Activated CD4-positive, alpha-beta T cell treated with anti-CD3 and anti-CD28 coated beads, Interleukin-2, amount 10 ng/mL, durations not matched to agents 7 days and 5 days (primary cell): Measurements from ENCODE around the gene LDB2. TPM values are rescaled to one million over a fixed set of nuclear protein-coding genes. Genes with fewer than 3 reads are reported as not detected.

Experiments used
- CTCF ChIA-PET: fragments of 350-600 bp; sonication (Branson Sonifier 250); formaldehyde crosslinking; loops from one replicate; lab custom pipeline; 2021; ENCODE audit warnings: antibody characterized with exemption; lab: Charles Lee
- POLR2A ChIA-PET: fragments of 350-600 bp; sonication (Branson Sonifier 250); formaldehyde crosslinking; loops from one replicate; lab custom pipeline; 2021; ENCODE audit warnings: antibody characterized with exemption; lab: Charles Lee
- DNase-seq: peaks from one replicate; pipeline ENCODE4 v3.0.0-alpha.2; 2020
- H3K27ac Mint-ChIP-seq: one replicate; pipeline ENCODE4 v1.8.0; 2021; ENCODE audit warnings: mild to moderate bottlenecking, moderate library complexity, mixed read lengths
- H3K27me3 Mint-ChIP-seq: one replicate; pipeline ENCODE4 v1.8.0; 2021; ENCODE audit warnings: mixed read lengths
- H3K36me3 Mint-ChIP-seq: one replicate; pipeline ENCODE4 v1.8.0; 2021; ENCODE audit warnings: low read depth, mixed read lengths
- H3K4me1 Mint-ChIP-seq: one replicate; pipeline ENCODE4 v1.8.0; 2021; ENCODE audit warnings: mixed read lengths
- H3K4me3 Mint-ChIP-seq: one replicate; pipeline ENCODE4 v1.8.0; 2021; ENCODE audit warnings: mild to moderate bottlenecking, moderate library complexity, mixed read lengths
- H3K9me3 Mint-ChIP-seq: one replicate; pipeline ENCODE4 v1.8.0; 2021; ENCODE audit warnings: mixed read lengths
- total RNA-seq, 2 experiments: library from RNA; stranded (reverse); gene quantifications; one replicate each; pipeline ENCODE4 v1.2.3, GENCODE V29; 2021

Gene LDB2
- total RNA-seq, 2 experiments from 2014 or later = not detected

GRCh38 chr4:16606691-16607090 is 291.8 kb downstream of the LDB2 start:
- Mint-ChIP-seq H3K27ac (no peak overlapping the region), H3K36me3 (no peaks in the 10 kb centered on the region), H3K9me3 (peaks cover 6% of the 10 kb centered on the region), H3K27me3 (no peaks in the 10 kb centered on the region), H3K4me1 (no peaks in the 10 kb centered on the region), H3K4me3 (no peak overlapping the region)
- ChIA-PET CTCF (no interaction called here), POLR2A (no interaction called here)
- DNase-seq = no peak

DNA sequence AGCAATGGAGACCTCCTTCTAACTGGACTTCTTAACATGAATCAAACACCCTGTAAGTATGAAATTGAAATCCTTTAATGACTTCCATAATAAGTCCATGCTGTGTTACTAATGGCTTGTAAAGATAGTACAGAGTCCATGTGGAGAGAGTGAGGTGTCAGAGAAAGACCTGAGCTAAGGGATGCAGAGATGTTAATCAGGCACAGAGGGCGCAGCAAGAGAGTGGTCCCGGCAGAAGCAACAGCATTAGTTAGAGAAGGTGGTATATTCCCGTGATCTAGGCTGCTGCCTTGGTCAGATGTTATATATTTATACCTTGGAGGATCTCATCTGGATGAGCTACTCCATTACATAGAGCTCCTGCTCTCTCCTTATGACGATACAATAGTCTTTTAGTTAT is 295.3 kb downstream of the LDB2 start:
- no peak overlapping the region for H3K4me3 Mint-ChIP-seq
- H3K27me3 Mint-ChIP-seq = no peaks in the 10 kb centered on the region
- H3K27ac Mint-ChIP-seq = no peak overlapping the region
- DNase-seq = no peak
- H3K9me3 Mint-ChIP-seq = no peaks in the 10 kb centered on the region
- ChIA-PET POLR2A (no interaction called here), CTCF (no interaction called here)
- H3K36me3 Mint-ChIP-seq = no peaks in the 10 kb centered on the region
- H3K4me1 Mint-ChIP-seq = no peaks in the 10 kb centered on the region

DNA sequence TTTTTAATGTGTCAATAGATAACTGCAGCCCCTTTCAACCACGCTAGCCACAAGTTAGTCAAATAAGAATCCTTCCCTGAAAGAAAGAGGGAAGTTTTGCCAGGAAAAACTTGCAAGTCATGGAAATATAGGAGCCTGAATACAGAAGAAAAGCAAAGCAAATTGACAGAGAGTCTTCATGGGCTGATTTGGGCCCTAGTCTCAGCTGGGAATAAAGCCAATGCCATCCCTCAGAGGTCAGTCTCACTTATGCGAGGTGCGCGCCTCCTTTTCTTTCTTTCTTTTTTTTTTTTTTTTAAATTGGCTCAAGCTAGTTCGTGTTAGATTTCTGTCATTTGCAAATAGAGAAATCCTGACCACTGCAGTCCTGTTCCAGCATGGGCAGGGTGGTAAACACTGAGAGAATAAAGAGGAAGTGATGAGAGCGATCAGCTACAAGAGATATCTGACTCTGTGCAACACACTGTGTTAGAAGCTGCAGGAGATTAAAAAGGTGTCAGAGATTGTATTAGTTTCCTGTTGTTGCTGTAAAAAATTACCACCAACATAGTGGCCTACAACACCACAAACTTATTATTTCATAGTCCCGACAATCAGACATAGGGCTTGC is 299.7 kb downstream of the LDB2 start:
- DNase-seq = no peak
- Mint-ChIP-seq H3K4me3 (no peak overlapping the region), H3K4me1 (no peaks in the 10 kb centered on the region), H3K9me3 (no peaks in the 10 kb centered on the region), H3K27ac (no peak overlapping the region), H3K36me3 (no peaks in the 10 kb centered on the region), H3K27me3 (no peaks in the 10 kb centered on the region)
- CTCF ChIA-PET = no interaction called here
- POLR2A ChIA-PET = no interaction called here

GRCh38 chr4:16597845-16598596 is 300.4 kb downstream of the LDB2 start:
- H3K36me3 Mint-ChIP-seq = no peaks in the 10 kb centered on the region
- ChIA-PET POLR2A (no interaction called here), CTCF (no interaction called here)
- no peaks in the 10 kb centered on the region for H3K9me3 Mint-ChIP-seq
- no peak overlapping the region for H3K4me3 Mint-ChIP-seq
- H3K27ac Mint-ChIP-seq = no peak overlapping the region
- no peaks in the 10 kb centered on the region for H3K4me1 Mint-ChIP-seq
- H3K27me3 Mint-ChIP-seq = no peaks in the 10 kb centered on the region
- DNase-seq = no peak

DNA sequence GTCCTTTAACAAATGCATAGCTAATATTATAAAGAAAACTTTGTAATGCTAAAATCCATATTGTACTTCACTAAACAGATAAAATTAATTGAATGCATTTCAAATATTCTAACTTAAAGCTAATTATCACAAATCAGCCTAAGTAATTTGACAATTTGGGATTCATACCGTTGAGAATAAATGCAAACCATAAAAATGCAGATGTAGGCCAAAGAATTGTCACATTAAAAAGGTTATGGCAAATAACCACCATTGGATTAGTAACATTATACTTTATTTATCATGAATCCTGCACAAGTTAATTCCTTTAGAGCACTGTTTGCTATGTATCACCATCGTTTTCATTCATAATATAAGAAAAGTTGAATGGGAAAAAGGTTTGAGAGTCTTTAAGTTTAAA is 301.0 kb downstream of the LDB2 start:
- H3K4me1 Mint-ChIP-seq = no peaks in the 10 kb centered on the region
- H3K9me3 Mint-ChIP-seq = no peaks in the 10 kb centered on the region
- H3K27me3 Mint-ChIP-seq = no peaks in the 10 kb centered on the region
- no peaks in the 10 kb centered on the region for H3K36me3 Mint-ChIP-seq
- CTCF ChIA-PET = no interaction called here
- no peak overlapping the region for H3K4me3 Mint-ChIP-seq
- DNase-seq = no peak
- no peak overlapping the region for H3K27ac Mint-ChIP-seq
- POLR2A ChIA-PET = no interaction called here

DNA sequence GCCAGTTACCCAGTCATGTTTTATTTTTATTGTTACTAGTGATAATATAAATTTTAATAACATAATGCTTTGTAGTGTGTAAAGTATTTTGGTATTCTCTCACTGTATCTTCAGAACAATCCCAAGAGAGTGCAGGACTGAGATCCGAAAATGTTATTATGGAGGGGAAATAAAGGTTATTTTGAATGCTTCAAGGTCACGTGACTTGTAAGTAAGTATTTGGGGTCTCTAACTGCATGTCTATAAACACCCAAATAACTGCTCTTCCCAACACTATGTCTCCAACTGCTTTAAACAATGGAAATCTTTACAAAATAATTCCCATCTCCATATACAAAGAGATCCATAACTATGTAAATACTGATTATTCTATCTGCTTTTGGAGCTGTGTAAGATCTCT is 302.2 kb downstream of the LDB2 start:
- Mint-ChIP-seq H3K27me3 (no peaks in the 10 kb centered on the region), H3K27ac (no peak overlapping the region), H3K9me3 (no peaks in the 10 kb centered on the region), H3K4me3 (no peak overlapping the region), H3K36me3 (no peaks in the 10 kb centered on the region), H3K4me1 (no peaks in the 10 kb centered on the region)
- CTCF ChIA-PET = no interaction called here
- DNase-seq = no peak
- POLR2A ChIA-PET = no interaction called here

GRCh38 chr4:16594128-16594527 is 304.3 kb downstream of the LDB2 start:
- no peaks in the 10 kb centered on the region for H3K4me1 Mint-ChIP-seq
- CTCF ChIA-PET = no interaction called here
- no peak for DNase-seq
- H3K27me3 Mint-ChIP-seq = no peaks in the 10 kb centered on the region
- H3K9me3 Mint-ChIP-seq = no peaks in the 10 kb centered on the region
- no peaks in the 10 kb centered on the region for H3K36me3 Mint-ChIP-seq
- POLR2A ChIA-PET = interaction anchor here (0.7 kb wide), 1 partner anchor 82 kb away, joined by 3 read pairs; no protein-coding TSS in a partner anchor
- no peak overlapping the region for H3K4me3 Mint-ChIP-seq
- no peak overlapping the region for H3K27ac Mint-ChIP-seq

- Mint-ChIP-seq H3K9me3 (no peaks in the 10 kb centered on the region), H3K27ac (no peak overlapping the region), H3K4me1 (no peaks in the 10 kb centered on the region), H3K4me3 (no peak overlapping the region), H3K36me3 (no peaks in the 10 kb centered on the region), H3K27me3 (no peaks in the 10 kb centered on the region)
- ChIA-PET CTCF (no interaction called here), POLR2A (no interaction called here)
- no peak for DNase-seq
Measured at GRCh38 chr4:16593386-16593785, 305.1 kb downstream of the LDB2 start.

GRCh38 chr4:16591272-16591826 is 307.1 kb downstream of the LDB2 start:
- H3K9me3 Mint-ChIP-seq = no peaks in the 10 kb centered on the region
- no peaks in the 10 kb centered on the region for H3K36me3 Mint-ChIP-seq
- no peaks in the 10 kb centered on the region for H3K4me1 Mint-ChIP-seq
- no peak overlapping the region for H3K4me3 Mint-ChIP-seq
- CTCF ChIA-PET = no interaction called here
- H3K27ac Mint-ChIP-seq = no peak overlapping the region
- POLR2A ChIA-PET = no interaction called here
- DNase-seq = no peak
- no peaks in the 10 kb centered on the region for H3K27me3 Mint-ChIP-seq

- H3K27me3 Mint-ChIP-seq = no peaks in the 10 kb centered on the region
- H3K27ac Mint-ChIP-seq = no peak overlapping the region
- no peaks in the 10 kb centered on the region for H3K36me3 Mint-ChIP-seq
- ChIA-PET CTCF (no interaction called here), POLR2A (no interaction called here)
- no peak overlapping the region for H3K4me3 Mint-ChIP-seq
- H3K4me1 Mint-ChIP-seq = no peaks in the 10 kb centered on the region
- no peak for DNase-seq
- no peaks in the 10 kb centered on the region for H3K9me3 Mint-ChIP-seq
Measured at GRCh38 chr4:16590797-16591196, 307.6 kb downstream of the LDB2 start.

DNA sequence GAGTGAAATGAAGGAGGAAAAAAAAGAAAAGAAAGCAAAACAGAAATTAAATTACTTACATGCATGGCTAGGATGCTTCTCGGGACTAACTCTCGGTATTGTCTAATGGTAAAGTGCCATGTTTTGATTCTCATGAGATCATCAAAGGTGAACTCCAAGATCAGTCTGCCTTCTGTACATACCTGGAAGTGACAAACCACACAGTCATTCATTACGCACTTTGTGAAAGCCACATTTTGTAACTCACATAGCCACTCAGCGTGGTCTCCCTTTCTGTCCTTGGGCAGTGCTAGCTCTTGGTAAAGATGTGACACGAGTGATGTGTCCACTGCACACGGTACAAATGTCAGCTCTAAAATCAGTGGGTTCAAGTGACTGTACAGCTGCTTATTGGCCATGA is 309.8 kb downstream of the LDB2 start:
- Mint-ChIP-seq H3K27ac (no peak overlapping the region), H3K36me3 (no peaks in the 10 kb centered on the region), H3K4me1 (no peaks in the 10 kb centered on the region), H3K9me3 (no peaks in the 10 kb centered on the region), H3K4me3 (no peak overlapping the region), H3K27me3 (no peaks in the 10 kb centered on the region)
- CTCF ChIA-PET = no interaction called here
- POLR2A ChIA-PET = no interaction called here
- DNase-seq = no peak

GRCh38 chr4:16588149-16588548 is 310.3 kb downstream of the LDB2 start:
- Mint-ChIP-seq H3K27me3 (no peaks in the 10 kb centered on the region), H3K4me3 (no peak overlapping the region), H3K27ac (no peak overlapping the region), H3K36me3 (no peaks in the 10 kb centered on the region), H3K4me1 (no peaks in the 10 kb centered on the region), H3K9me3 (no peaks in the 10 kb centered on the region)
- ChIA-PET CTCF (no interaction called here), POLR2A (no interaction called here)
- no peak for DNase-seq

GRCh38 chr4:16585053-16585452 is 313.4 kb downstream of the LDB2 start:
- CTCF ChIA-PET = no interaction called here
- Mint-ChIP-seq H3K36me3 (no peaks in the 10 kb centered on the region), H3K4me3 (no peak overlapping the region), H3K27ac (no peak overlapping the region), H3K27me3 (no peaks in the 10 kb centered on the region), H3K4me1 (no peaks in the 10 kb centered on the region), H3K9me3 (no peaks in the 10 kb centered on the region)
- POLR2A ChIA-PET = no interaction called here
- no peak for DNase-seq
